Epithelial cell of esophagus (primary cell): ENCODE measurements around the gene OR10AG1.

Experiments used
- DNase-seq: peaks from one replicate; pipeline ENCODE4 v3.0.0; 2010; ENCODE audit warnings: low read depth
- H3K4me3 ChIP-seq: 2 replicates; pipeline ENCODE4 v1.5.1; 2011; ENCODE audit warnings: mild to moderate bottlenecking, low read length, control low read depth
- CTCF ChIP-seq: IDR thresholded peaks from 2 replicates; pipeline ENCODE4 v1.5.1; 2011; ENCODE audit warnings: low read depth, mild to moderate bottlenecking, low read length, control low read depth, inconsistent platforms; ENCODE audit not compliant: insufficient read depth; ENCODE audit errors: missing control alignments

OR10AG1 gene

GRCh38 chr11:55969845-55970244, at the start of gene OR10AG1:
TSS of gene OR10AG1 (minus strand) at chr11:55969945. CDS start at chr11:55969907, 38 bp downstream.
- DNase-seq, result no peak
- H3K4me3 ChIP-seq, result no peak within 1 kb of the TSS
- TF ChIP-seq CTCF, result no peak

- no peak for DNase-seq
- no peak for TF ChIP-seq CTCF
- H3K4me3 ChIP-seq, result no peak overlapping the region
Observed at GRCh38 chr11:56013805-56014204, 44.1 kb upstream of the OR10AG1 start.

GRCh38 chr11:56010716-56011115, 41.0 kb upstream of the OR10AG1 start:
- no peak for TF ChIP-seq CTCF
- H3K4me3 ChIP-seq, result no peak overlapping the region
- DNase-seq, result no peak

GRCh38 chr11:55994525-55994924, 24.8 kb upstream of the OR10AG1 start, which contains the start of gene OR5F1:
TSS of gene OR5F1 (minus strand) at chr11:55994625. CDS start at chr11:55994625, 0 bp downstream.
- DNase-seq, result no peak
- no peak within 1 kb of the TSS for H3K4me3 ChIP-seq
- TF ChIP-seq CTCF, result no peak

DNA sequence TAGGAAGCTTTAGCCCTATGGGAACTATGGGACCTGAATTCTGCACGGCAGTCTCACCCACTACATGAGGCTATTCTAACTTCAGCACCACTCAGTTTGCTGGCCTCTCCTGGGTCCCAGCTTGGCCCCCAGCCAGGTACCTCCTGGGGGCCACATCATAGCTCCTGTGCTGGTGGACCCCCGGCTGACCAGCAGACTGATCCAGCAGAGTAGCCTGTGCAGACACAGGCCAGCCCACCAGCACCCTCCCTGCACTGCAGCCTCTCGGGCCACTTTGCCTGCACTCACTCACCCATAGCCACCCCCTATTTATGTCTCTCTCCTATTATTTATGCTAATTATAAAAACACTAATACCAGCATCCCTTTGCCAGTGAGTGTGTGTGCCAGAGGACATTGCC, 1.2 kb upstream of the OR10AG1 start:
- no peak for TF ChIP-seq CTCF
- no peak overlapping the region for H3K4me3 ChIP-seq
- DNase-seq, result no peak

DNA sequence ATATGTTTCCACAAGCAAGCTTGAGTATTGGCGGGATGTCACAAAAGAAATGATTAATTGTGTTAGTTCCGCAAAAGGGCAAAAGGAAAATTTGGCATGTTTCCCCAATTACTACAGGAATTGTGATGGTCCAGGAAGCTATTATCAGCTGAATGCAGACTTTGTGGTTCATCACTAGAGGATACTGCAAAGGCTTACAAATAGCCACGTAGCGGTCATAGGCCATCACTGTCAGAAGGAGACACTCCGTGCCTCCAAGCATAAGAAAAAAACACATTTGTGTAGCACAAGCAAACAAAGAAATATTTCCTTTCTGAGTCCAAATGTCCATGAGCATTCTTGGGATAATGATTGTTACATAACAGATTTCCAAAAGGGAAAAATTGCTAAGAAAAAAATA, 1.8 kb downstream of the OR10AG1 start:
- DNase-seq, result no peak
- H3K4me3 ChIP-seq, result no peak overlapping the region
- TF ChIP-seq CTCF, result no peak

GRCh38 chr11:55966391-55966790, 3.4 kb downstream of the OR10AG1 start:
- H3K4me3 ChIP-seq, result no peak overlapping the region
- no peak for DNase-seq
- no peak for TF ChIP-seq CTCF
